Activated CD4-positive, alpha-beta T cell treated with anti-CD3 and anti-CD28 coated beads for 36 hours (primary cell): ENCODE measurements around the gene MKRN3. TPM values are rescaled to one million over a fixed set of nuclear protein-coding genes. Genes with fewer than 3 reads are reported as not detected.
"Not testable (repeated sequence)": the region's sequence is repeated elsewhere in the genome, so short reads cannot be mapped to it uniquely, and the experiment has no call there.

Experiments
- ATAC-seq: fragments of 200-7000 bp; cut with Tn5 transposase; one replicate; pipeline ENCODE4 v1.10.0; 2021; ENCODE audit warnings: mild to moderate bottlenecking, moderate library complexity
- CTCF ChIA-PET: fragments of 350-600 bp; sonication (Branson Sonifier 250); formaldehyde crosslinking; loops from one replicate; lab custom pipeline; 2021; ENCODE audit warnings: antibody characterized with exemption; lab: Charles Lee
- POLR2A ChIA-PET: fragments of 350-600 bp; sonication (Branson Sonifier 250); formaldehyde crosslinking; loops from one replicate; lab custom pipeline; 2021; ENCODE audit warnings: antibody characterized with exemption, inconsistent platforms; lab: Charles Lee
- DNase-seq: peaks from one replicate; pipeline ENCODE4 v3.0.0-alpha.2; 2020
- H3K27ac Mint-ChIP-seq: one replicate; pipeline ENCODE4 v1.8.0; 2021; ENCODE audit warnings: mixed read lengths
- H3K27me3 Mint-ChIP-seq: one replicate; pipeline ENCODE4 v1.8.0; 2021; ENCODE audit warnings: mixed read lengths
- H3K36me3 Mint-ChIP-seq: one replicate; pipeline ENCODE4 v1.8.0; 2021; ENCODE audit warnings: low read depth, mixed read lengths
- H3K4me1 Mint-ChIP-seq: one replicate; pipeline ENCODE4 v1.8.0; 2021; ENCODE audit warnings: mixed read lengths
- H3K4me3 Mint-ChIP-seq: one replicate; pipeline ENCODE4 v1.8.0; 2021; ENCODE audit warnings: mild to moderate bottlenecking, moderate library complexity, mixed read lengths
- H3K9me3 Mint-ChIP-seq: one replicate; pipeline ENCODE4 v1.8.0; 2021; ENCODE audit warnings: low read depth, mixed read lengths
- intact Hi-C, 2 experiments: fragments of 100-400 bp; cut with DNase I in 1 of 2; cut with micrococcal nuclease in 1 of 2; formaldehyde crosslinking; loops; one replicate each; pipeline versions ENCODE4 v1.14.2 to v1.15.1; 2022 to 2024; cut with DNase I, micrococcal nuclease
- microRNA-seq: library from miRNA; unstranded; fragments of <30 nt; microRNA quantifications from one replicate; pipeline ENCODE4 v1.2.0, GENCODE V29; 2021; ENCODE audit warnings: borderline replicate concordance
- total RNA-seq, 2 experiments: library from RNA; stranded (reverse); gene quantifications; one replicate each; pipeline ENCODE4 v1.2.3, GENCODE V29; 2021

Gene MKRN3
- total RNA-seq, 2 experiments from 2014 or later: 1.4 to 2.2 TPM

DNA sequence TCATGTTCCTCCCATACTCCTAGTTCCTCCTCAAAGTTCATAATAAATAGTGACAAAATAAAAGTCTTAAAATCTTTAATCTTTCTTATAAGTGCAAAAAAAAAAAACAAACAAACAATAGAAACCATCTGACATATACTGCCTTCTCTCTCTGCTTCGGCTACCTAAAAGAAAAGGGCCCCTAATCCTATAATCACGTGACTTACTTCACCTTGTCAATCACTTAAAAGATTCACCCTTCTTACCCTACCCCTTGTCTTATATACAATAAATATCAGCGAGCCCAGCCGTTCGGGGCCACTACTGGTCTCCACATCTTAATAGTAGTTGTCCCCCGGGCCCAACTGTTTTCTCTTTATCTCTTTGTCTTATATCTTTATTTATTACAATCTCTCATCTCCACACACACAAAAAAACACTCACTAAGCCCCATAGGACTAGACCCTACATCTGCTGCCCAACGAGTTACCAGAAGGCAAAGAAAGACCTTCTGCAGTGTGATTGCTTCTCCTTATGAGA lies 28.8 kb downstream of the MKRN3 start:
- CTCF ChIA-PET: interaction anchor here (0.6 kb wide), 1 partner anchor 90 kb away, joined by 3 read pairs; no protein-coding TSS in a partner anchor
- intact Hi-C loops: no loop called here
- ATAC-seq: no peak
- no peak overlapping the region for H3K4me3 Mint-ChIP-seq
- H3K27me3 Mint-ChIP-seq: no peaks in the 10 kb centered on the region
- H3K4me1 Mint-ChIP-seq: no peaks in the 10 kb centered on the region
- no peaks in the 10 kb centered on the region for H3K9me3 Mint-ChIP-seq
- no peak for DNase-seq
- no peaks in the 10 kb centered on the region for H3K36me3 Mint-ChIP-seq
- POLR2A ChIA-PET: no interaction called here
- no peak overlapping the region for H3K27ac Mint-ChIP-seq

DNA sequence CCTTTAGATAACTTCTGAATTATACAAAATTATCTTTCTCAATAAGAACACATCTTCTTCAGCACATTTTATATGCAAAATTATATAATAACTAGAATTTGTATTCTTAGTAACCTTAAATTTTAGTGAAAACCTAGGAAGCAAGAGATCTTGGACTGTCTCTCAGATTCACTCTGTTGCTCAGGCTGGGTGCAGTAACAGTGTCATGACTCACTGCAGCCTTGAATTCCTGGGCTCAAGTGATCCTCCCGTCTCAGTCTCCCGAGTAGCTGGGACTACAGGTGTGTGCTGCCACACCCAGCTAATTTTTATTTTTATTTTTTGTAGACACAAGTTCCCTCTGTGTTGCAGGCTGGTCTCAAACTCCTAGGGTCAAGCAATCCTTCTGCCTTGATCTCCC lies 29.9 kb downstream of the MKRN3 start:
- DNase-seq (no peak), ATAC-seq (no peak)
- Mint-ChIP-seq H3K9me3 (no peaks in the 10 kb centered on the region), H3K4me3 (no peak overlapping the region), H3K27ac (no peak overlapping the region), H3K27me3 (no peaks in the 10 kb centered on the region), H3K4me1 (no peaks in the 10 kb centered on the region), H3K36me3 (no peaks in the 10 kb centered on the region)
- CTCF ChIA-PET: interaction anchor here (0.6 kb wide), 1 partner anchor 113 kb away, joined by 4 read pairs; no protein-coding TSS in a partner anchor
- intact Hi-C loops: no loop called here
- POLR2A ChIA-PET: no interaction called here

DNA sequence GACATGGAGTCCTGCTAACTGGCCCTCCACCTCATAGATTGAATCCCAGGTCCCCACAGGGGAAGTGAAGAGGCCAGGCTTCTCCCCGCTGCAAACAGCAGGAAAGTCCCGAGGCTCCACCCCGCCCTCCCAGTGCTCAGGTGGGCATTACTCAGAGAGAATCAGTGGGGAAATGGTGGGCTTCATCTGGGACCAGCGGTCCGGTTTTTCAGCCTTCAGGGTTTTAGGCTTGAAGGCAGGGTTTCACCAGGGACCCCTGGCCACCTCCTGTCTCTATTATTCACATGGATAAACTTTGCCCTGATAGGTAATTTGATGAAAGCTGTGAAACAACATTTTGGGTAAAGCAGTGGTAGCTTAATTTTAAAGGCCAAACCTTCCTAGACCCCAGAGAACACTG lies 31.3 kb downstream of the MKRN3 start:
- Mint-ChIP-seq H3K9me3 (no peaks in the 10 kb centered on the region), H3K4me1 (no peaks in the 10 kb centered on the region), H3K27ac (no peak overlapping the region), H3K27me3 (no peaks in the 10 kb centered on the region), H3K4me3 (no peak overlapping the region), H3K36me3 (no peaks in the 10 kb centered on the region)
- ATAC-seq (no peak), DNase-seq (no peak)
- intact Hi-C loops: no loop called here
- POLR2A ChIA-PET: no interaction called here
- CTCF ChIA-PET: no interaction called here

DNA sequence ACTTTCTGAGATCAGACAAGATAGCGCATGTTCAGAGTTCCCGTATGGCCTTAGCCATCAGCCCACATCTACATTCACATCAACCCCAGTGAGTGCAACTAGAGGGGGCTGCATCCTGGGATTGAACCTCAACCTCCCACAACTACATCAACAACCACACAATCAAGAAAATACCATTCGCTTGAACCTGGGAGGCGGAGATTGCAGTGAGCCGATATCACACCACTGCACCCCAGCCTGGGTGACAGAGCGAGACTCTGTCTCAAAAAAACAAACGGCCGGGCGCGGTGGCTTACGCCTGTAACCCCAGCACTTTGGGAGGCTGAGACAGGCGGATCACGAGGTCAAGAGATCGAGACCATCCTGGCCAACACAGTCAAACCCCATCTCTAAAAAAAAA lies 31.8 kb downstream of the MKRN3 start:
- H3K36me3 Mint-ChIP-seq, ATAC-seq, H3K4me3 Mint-ChIP-seq, H3K27me3 Mint-ChIP-seq, CTCF ChIA-PET, H3K4me1 Mint-ChIP-seq, H3K27ac Mint-ChIP-seq, intact Hi-C loops, DNase-seq, H3K9me3 Mint-ChIP-seq, POLR2A ChIA-PET: not testable (repeated sequence)

DNA sequence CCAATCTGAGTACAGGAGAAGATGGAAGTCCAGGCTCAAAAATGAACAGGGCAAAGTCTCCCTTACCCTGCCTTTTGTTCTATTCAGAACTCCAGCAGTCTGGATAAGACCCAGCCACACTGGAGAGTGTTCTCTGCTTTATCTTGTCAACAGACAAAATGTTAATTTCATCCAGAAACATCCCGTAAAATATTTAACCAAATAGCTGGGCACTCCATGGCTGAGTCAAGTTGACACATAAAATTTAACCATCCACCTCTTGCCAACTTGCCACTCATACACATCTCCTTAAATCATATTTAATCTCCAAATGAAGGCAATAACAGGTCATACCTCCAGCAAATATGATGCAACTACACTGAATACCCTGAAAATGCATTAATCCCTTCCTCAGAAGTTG lies 33.6 kb downstream of the MKRN3 start:
- Mint-ChIP-seq H3K9me3 (no peaks in the 10 kb centered on the region), H3K36me3 (no peaks in the 10 kb centered on the region), H3K4me1 (no peaks in the 10 kb centered on the region), H3K27ac (no peak overlapping the region), H3K27me3 (no peaks in the 10 kb centered on the region), H3K4me3 (no peak overlapping the region)
- DNase-seq (no peak), ATAC-seq (no peak)
- CTCF ChIA-PET: interaction anchor here (0.8 kb wide), 1 partner anchor 1332 kb away, joined by 3 read pairs; no protein-coding TSS in a partner anchor
- intact Hi-C loops: no loop called here
- POLR2A ChIA-PET: no interaction called here

DNA sequence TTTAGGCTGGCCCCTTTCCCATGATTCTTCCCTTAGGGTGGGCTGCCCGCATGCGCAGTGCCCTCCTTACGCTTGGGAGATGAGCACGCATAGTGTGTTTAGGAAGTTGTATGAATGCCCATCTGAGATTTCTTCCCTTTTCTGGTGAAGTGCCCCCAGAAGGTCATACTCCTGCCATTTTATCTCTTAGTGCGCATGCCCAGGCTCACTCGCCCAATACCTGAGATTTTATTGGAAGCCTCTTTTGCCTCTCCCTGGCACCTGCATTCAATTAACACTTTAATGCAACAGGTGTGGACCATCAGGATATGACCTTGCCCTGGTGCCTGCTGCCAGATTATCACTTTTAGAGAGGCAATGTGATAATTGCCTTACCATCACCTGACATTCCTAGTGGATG lies 36.6 kb downstream of the MKRN3 start:
- intact Hi-C loops: no loop called here
- Mint-ChIP-seq H3K27me3 (no peaks in the 10 kb centered on the region), H3K4me3 (no peak overlapping the region)

DNA sequence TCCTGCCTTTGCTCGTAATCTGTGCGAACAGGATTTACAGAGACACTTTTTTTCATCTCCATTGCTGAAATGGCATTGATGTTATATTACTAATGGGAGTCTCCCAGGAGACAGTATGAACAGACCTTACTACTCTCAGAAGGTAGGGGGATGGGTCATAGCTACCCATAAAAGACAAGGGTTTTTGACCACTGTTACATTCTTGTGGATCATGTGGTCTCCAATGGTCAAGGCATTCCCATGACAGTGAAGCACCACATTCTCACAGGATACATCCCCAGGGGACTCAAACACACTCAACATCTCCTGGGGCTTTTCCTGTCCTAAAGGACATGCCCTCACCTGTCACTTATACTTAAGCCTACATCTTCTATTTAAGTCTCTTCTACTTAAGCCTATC lies 40.8 kb downstream of the MKRN3 start:
- no peak overlapping the region for H3K27ac Mint-ChIP-seq
- H3K27me3 Mint-ChIP-seq: no peaks in the 10 kb centered on the region
- H3K36me3 Mint-ChIP-seq: no peaks in the 10 kb centered on the region
- intact Hi-C loops: no loop called here
- no peak for ATAC-seq
- ChIA-PET CTCF (no interaction called here), POLR2A (no interaction called here)
- H3K9me3 Mint-ChIP-seq: peaks cover 2% of the 10 kb centered on the region
- H3K4me1 Mint-ChIP-seq: no peaks in the 10 kb centered on the region
- H3K4me3 Mint-ChIP-seq: no peak overlapping the region
- no peak for DNase-seq

More for the DNA sequence above, 36.6 kb downstream of the MKRN3 start:
- ChIA-PET POLR2A (no interaction called here), CTCF (no interaction called here)
- Mint-ChIP-seq H3K9me3 (no peaks in the 10 kb centered on the region), H3K36me3 (no peaks in the 10 kb centered on the region), H3K27ac (no peak overlapping the region), H3K4me1 (no peaks in the 10 kb centered on the region)
- no peak for DNase-seq
- ATAC-seq: no peak

DNA sequence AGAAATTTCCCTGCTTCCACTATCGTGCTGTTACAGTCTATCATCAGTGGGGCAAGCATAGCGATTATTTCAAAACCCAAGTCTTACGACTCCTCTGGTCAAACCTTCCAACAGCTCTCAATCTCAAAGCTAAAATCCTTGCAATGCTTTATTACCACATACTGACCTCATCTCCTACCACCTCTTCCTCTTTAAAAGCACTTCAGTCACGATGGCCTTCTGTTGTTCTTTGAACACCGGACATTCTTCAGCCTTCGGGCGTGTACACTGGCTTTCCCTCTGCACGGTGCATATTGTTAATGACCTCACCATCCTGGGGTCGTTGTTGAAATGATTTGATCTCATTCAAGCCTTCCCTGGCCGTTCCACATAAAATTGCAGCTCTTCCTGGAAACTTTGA lies 51.1 kb downstream of the MKRN3 start:
- Mint-ChIP-seq H3K27ac (no peak overlapping the region), H3K4me1 (no peaks in the 10 kb centered on the region), H3K4me3 (no peak overlapping the region), H3K9me3 (peaks cover 8% of the 10 kb centered on the region), H3K27me3 (no peaks in the 10 kb centered on the region), H3K36me3 (no peaks in the 10 kb centered on the region)
- DNase-seq (no peak), ATAC-seq (no peak)
- POLR2A ChIA-PET: no interaction called here
- CTCF ChIA-PET: no interaction called here
- intact Hi-C loops: no loop called here

Small RNA genes lying within 50 kb of the gene (microRNA-seq; reads per million reads assigned to microRNA genes)
- gene MIR4508: not detected

Other genes starting within 250 kb of the MKRN3 start
- not detected for gene GOLGA6L26, start 231.5 kb upstream of the MKRN3 start, total RNA-seq
- gene GOLGA8S, start 210.9 kb upstream of the MKRN3 start, total RNA-seq: under 1 TPM in 1 of 2 experiments, not detected in 1; 0.11 TPM
- gene GOLGA6L2, start 118.4 kb upstream of the MKRN3 start, total RNA-seq: not detected
- gene MAGEL2, start 82.2 kb downstream of the MKRN3 start, total RNA-seq: not detected
- 1 to 10 TPM; 1.2 to 1.9 TPM for gene NDN, start 121.6 kb downstream of the MKRN3 start, total RNA-seq